Keratinocyte (primary cell): ENCODE results near the gene ADARB2.

Experiments used
- CTCF ChIP-seq, 3 experiments: IDR thresholded peaks in 1 of 3; conservative IDR thresholded peaks in 1 of 3; optimal IDR thresholded peaks in 1 of 3; 2 replicates in 2 of 3; 3 replicates in 1 of 3; pipeline versions ENCODE3 to v1.5.1; 2011; ENCODE audit warnings: low read length in 3 of 3, mild to moderate bottlenecking in 3 of 3, moderate library complexity in 2 of 3, control low read depth in 1 of 3, inconsistent platforms in 1 of 3; ENCODE audit not compliant: insufficient read depth in 2 of 3; ENCODE audit errors: extremely low read depth in 1 of 3
- EZH2 ChIP-seq: IDR thresholded peaks from one replicate; pipeline ENCODE4 v1.6.1; 2012; ENCODE audit warnings: inconsistent platforms, mild to moderate bottlenecking, low read length, moderate library complexity

- no peak for TF ChIP-seq CTCF (optimal IDR thresholded peaks at IDR 0.05 in 1 of 3, IDR thresholded peaks at IDR 0.05 in 1 of 3, conservative IDR thresholded peaks at IDR 0.05 in 1 of 3; ENCODE audit: extremely low read depth in 1 of 3, insufficient read depth in 2 of 3, low read length in 3 of 3)
- no peak for TF ChIP-seq EZH2
Measured at GRCh38 chr10:1739751-1740150, 2.4 kb upstream of the ADARB2 start.
